GM19238 (cell line): ENCODE measurements around the gene METRNL.
"Not testable (repeated sequence)": the region's sequence is repeated elsewhere in the genome, so short reads cannot be mapped to it uniquely, and the experiment has no call there.

Experiments
- DNase-seq: peaks from one replicate; pipeline ENCODE4 v3.0.0; 2011; ENCODE audit warnings: low spot score; ENCODE audit not compliant: insufficient read length

Gene METRNL

DNA sequence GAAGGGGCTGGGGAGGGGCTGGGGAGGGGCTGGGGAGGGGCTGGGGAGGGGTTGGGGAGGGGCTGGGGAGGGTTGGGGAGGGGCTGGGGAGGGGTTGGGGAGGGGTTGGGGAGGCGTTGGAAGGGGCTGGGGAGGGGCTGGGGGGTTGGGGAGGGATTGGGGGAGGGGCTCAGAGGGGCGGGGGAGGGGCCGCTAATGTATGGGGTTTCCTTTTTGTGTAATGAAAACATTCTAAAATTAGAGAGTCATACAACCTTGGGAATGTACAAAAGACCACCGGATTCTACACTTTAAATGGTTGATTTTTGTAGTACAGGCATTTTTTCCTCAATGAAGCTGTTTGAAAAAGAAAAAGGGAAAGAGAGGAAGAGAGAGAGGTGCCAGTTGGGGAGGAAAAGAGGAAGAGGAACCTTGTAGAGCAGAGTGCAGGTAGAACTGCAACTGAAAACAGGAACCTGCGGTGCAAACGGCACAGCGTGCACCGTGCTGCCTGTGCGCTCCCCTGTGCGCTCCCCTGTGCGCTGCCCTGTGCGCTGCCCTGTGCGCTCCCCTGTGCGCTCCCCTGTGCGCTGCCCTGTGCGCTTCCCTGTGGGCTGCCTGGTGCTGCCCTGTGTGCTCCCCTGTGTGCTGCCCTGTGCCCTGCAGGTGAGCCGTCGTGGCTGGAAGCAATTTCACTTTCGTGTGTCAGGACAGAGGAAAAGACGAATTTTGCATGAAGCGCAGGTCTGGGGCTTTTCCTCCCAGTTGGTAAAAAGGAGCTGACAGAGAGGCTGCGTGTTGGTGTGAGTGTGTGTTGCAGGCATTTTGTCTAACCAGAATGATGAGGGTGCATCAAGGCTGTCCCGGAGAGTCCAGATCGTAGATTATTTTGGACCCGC is 40.8 kb downstream of the METRNL start:
- DNase-seq, result peak; percentile 87

GRCh38 chr17:83121473-83121872 is 42.1 kb downstream of the METRNL start:
- not testable (repeated sequence) for DNase-seq

- no peak for DNase-seq
Measured at GRCh38 chr17:83121921-83122820, 42.8 kb downstream of the METRNL start.

- DNase-seq, result no peak
Measured at GRCh38 chr17:83122834-83123233, 43.4 kb downstream of the METRNL start.

DNA sequence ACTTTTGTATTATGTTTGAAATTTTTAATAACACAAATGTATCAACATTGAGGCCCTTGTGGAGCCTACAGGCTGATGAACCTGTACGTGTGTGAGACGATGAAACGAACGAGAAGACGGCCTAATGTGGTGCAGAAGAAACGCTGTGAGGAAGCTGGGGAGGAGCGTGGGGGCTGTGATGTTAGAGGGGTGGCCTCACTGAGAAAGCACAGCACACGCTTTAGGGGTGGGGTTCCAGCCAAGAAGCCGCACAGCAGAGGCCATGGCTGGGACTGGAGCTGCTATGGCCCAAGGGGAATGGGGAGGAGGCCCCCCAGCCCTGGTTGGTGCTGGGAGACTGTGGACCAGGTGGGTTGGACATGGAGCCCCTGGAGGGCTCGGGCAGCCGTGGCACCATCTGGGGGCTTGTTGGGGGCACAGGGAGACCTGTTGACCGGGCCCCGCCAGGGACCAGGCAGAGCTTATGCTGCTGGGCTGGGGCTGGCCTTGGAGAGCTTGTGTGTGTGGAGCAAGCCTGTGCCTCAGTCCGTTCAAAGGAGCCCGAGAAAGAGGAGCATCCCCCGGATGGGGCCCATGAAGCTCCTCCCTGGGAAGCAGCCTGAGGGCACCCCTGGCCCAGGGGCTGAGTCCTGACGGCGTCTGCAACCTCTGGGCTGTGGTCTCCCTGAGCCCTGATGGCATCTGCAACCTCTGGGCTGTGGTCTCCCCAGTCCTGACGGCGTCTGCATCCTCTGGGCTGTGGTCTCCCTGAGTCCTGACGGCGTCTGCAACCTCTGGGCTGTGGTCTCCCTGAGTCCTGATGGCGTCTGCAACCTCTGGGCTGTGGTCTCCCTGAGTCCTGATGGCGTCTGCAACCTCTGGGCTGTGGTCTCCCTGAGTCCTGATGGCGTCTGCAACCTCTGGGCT is 44.7 kb downstream of the METRNL start:
- no peak for DNase-seq

DNA sequence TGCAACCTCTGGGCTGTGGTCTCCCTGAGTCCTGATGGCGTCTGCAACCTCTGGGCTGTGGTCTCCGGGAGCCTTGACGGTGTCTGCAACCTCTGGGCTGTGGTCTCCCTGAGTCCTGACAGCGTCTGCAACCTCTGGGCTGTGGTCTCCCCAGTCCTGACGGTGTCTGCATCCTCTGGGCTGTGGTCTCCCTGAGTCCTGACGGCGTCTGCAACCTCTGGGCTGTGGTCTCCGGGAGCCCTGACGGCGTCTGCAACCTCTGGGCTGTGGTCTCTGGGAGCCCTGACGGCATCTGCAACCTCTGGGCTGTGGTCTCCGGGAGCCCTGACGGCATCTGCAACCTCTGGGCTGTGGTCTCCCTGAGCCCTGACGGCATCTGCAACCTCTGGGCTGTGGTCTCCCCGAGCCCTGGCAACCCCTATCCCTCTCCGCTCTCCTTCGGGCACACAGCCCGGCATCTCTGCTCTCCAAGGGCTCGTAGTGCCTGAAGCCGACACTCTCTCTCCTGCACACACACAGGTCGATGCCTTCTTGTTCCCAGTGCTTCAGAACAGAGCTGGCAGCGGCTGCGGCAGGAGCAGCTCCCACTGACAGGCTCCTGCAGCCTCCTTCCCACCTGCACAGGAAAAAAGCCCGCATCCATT is 45.6 kb downstream of the METRNL start:
- DNase-seq, result no peak

- no peak for DNase-seq
Measured at GRCh38 chr17:83125515-83126274, 46.3 kb downstream of the METRNL start.

- no peak for DNase-seq
Measured at GRCh38 chr17:83126275-83126811, 46.9 kb downstream of the METRNL start.

DNA sequence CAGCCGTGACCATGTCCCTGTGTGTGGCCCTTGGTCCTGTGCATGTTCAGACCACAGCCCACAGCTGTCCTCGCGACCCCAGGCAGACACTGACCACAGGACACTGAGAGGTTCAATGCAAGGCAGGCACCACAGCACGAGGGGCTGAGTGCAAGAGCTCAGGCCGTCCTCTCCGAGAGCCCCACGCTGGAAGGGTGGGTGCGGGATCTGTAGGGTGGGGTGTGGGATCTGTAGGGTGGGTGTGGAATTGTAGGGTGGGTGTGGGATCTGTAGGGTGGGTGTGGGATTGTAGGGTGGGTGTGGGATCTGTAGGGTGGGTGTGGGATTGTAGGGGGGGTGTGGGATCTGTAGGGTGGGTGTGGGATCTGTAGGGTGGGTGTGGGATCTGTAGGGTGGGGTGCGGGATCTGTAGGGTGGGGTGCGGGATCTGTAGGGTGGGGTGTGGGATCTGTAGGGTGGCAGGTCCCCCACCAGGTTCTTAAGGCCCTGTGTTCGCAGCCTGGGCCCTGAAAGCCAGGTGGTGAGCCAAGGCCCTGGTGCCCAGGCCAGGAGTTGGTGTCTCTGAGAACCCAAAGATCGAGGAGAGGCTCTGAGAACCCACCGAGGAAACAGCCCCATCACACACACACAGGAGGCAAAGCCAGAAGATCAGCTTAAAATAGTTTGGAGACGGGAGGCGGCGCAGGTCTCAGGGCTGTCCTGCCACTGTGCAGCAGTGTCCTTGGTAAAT is 48.2 kb downstream of the METRNL start:
- DNase-seq, result no peak

GRCh38 chr17:83128306-83129240 is 49.2 kb downstream of the METRNL start:
- no peak for DNase-seq

GRCh38 chr17:83129676-83130075 is 50.3 kb downstream of the METRNL start:
- no peak for DNase-seq

DNA sequence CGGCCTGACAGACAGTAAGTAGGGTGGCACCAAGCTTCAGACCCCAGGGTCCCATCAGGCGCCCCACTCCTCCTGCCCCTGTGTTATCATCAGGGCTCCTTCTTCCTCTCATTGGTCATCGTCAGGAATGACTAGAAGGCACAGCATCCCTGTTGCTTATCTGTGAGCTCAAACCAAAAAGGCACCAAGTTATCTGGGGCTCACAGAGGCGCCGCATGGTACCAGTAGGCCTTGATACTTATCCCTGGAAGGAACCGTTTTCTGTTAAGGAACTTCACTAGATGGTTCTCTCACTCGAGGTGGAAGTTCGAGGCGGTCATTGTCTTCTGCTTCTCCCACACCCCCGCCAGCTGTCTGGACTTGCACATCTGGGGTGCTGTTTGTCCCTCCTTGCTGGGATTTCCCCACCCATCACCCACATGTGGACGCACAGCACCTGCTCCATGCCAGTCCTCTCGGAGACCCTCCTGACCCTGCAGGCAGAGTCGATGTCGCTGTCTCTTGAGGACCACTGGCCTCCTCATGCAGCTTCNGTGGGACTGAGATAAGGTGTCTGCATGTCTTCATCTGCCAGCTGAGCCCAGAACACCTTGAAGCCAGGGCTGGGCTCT is 52.1 kb downstream of the METRNL start:
- DNase-seq, result no peak

GRCh38 chr17:83132251-83133081 is 53.1 kb downstream of the METRNL start:
- DNase-seq, result no peak

- DNase-seq, result no peak
Measured at GRCh38 chr17:83133302-83134121, 54.1 kb downstream of the METRNL start.

DNA sequence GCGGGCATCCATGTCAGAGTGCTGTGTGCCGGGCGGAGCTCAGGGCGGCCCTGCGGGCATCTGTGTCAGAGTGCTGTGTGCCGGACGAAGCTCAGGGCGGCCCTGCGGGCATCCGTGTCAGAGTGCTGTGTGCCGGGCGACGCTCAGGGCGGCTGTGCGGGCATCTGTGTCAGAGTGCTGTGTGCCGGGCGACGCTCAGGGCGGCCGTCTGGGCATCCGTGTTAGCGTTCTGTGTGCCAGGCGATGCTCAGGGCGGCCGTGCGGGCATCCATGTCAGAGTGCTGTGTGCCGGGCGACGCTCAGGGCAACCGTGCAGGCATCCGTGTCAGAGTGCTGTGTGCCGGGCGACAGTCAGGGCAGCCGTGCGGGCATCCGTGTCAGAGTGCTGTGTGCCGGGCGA is 55.0 kb downstream of the METRNL start:
- not testable (repeated sequence) for DNase-seq

GRCh38 chr17:83135692-83136091 is 56.3 kb downstream of the METRNL start:
- no peak for DNase-seq
